ENCODE measurements around the gene CACNA2D2.

CACNA2D2 gene

GRCh38 chr3:50457988-50458387 is 45.4 kb downstream of the CACNA2D2 start:
- TF ChIP-seq KLF9 (tag by site-specific recombination; IDR thresholded peaks at IDR 0.05; ENCODE audit: low read depth) (no peak), TSHZ1 (tag by site-specific recombination; IDR thresholded peaks at IDR 0.05; ENCODE audit: borderline replicate concordance) (no peak), YY1 (tag by site-specific recombination; IDR thresholded peaks at IDR 0.05) (no peak)
- ChIA-PET POLR2A (no interaction called here), CTCF (interaction anchor here (0.7 kb wide), 1 partner anchor 85 kb away, joined by 3 read pairs; no protein-coding TSS in a partner anchor)
- no peak overlapping the region for H3K27ac ChIP-seq (ENCODE audit: extremely low read depth, low read depth, low read length)
- no peaks in the 10 kb centered on the region for H3K9me3 ChIP-seq (ENCODE audit: control insufficient read depth, insufficient read depth, low read depth, low read length)
- no peaks in the 10 kb centered on the region for H3K36me3 ChIP-seq (ENCODE audit: control insufficient read depth in 2 of 2, insufficient read depth in 1 of 2, low read length in 2 of 2)
- H3K4me1 ChIP-seq (ENCODE audit: control insufficient read depth, insufficient read depth, low read length), result no peaks in the 10 kb centered on the region
- H3K4me3 ChIP-seq (ENCODE audit: low read depth, low read length), result no peak overlapping the region

GRCh38 chr3:50455161-50456018 is 48.0 kb downstream of the CACNA2D2 start:
- no peak overlapping the region for H3K4me3 ChIP-seq (ENCODE audit: low read depth, low read length)
- TF ChIP-seq ZSCAN23 (tag by site-specific recombination; IDR thresholded peaks at IDR 0.05) (no peak), ZNF23 (tag by site-specific recombination; IDR thresholded peaks at IDR 0.05; ENCODE audit: borderline replicate concordance) (no peak), ZNF274 (IDR thresholded peaks at IDR 0.05; ENCODE audit: low read length) (no peak), ZNF274 (tag by site-specific recombination; IDR thresholded peaks at IDR 0.05; ENCODE audit: borderline replicate concordance) (no peak), ZNF132 (tag by site-specific recombination; IDR thresholded peaks at IDR 0.05; ENCODE audit: borderline replicate concordance) (no peak), GFI1B (tag by site-specific recombination; IDR thresholded peaks at IDR 0.05) (no peak), ATF2 (tag by site-specific recombination; IDR thresholded peaks at IDR 0.05; ENCODE audit: low read depth) (no peak)
- no peaks in the 10 kb centered on the region for H3K36me3 ChIP-seq (ENCODE audit: control insufficient read depth in 2 of 2, insufficient read depth in 1 of 2, low read length in 2 of 2)
- H3K4me1 ChIP-seq (ENCODE audit: control insufficient read depth, insufficient read depth, low read length), result no peaks in the 10 kb centered on the region
- ChIA-PET CTCF (no interaction called here), POLR2A (no interaction called here)
- H3K9me3 ChIP-seq (ENCODE audit: control insufficient read depth, insufficient read depth, low read depth, low read length), result no peaks in the 10 kb centered on the region
- H3K27ac ChIP-seq (ENCODE audit: extremely low read depth, low read depth, low read length), result no peak overlapping the region

GRCh38 chr3:50454481-50455070 is 48.9 kb downstream of the CACNA2D2 start:
- H3K36me3 ChIP-seq (ENCODE audit: control insufficient read depth in 2 of 2, insufficient read depth in 1 of 2, low read length in 2 of 2), result no peaks in the 10 kb centered on the region
- POLR2A ChIA-PET, result no interaction called here
- no peak overlapping the region for H3K27ac ChIP-seq (ENCODE audit: extremely low read depth, low read depth, low read length)
- H3K9me3 ChIP-seq (ENCODE audit: control insufficient read depth, insufficient read depth, low read depth, low read length), result no peaks in the 10 kb centered on the region
- no peak overlapping the region for H3K4me3 ChIP-seq (ENCODE audit: low read depth, low read length)
- no peaks in the 10 kb centered on the region for H3K4me1 ChIP-seq (ENCODE audit: control insufficient read depth, insufficient read depth, low read length)
- CTCF ChIA-PET, result no interaction called here
- no peak for TF ChIP-seq ZNF449 (tag by site-specific recombination; IDR thresholded peaks at IDR 0.05)
- TF ChIP-seq TRIM28 (IDR thresholded peaks at IDR 0.05; ENCODE audit: borderline replicate concordance, low read length), result no peak
- TF ChIP-seq KLF8 (tag by site-specific recombination; IDR thresholded peaks at IDR 0.05), result no peak
- TF ChIP-seq MZF1 (tag by site-specific recombination; IDR thresholded peaks at IDR 0.05; ENCODE audit: borderline replicate concordance), result no peak
- TF ChIP-seq ZNF416 (tag by site-specific recombination; IDR thresholded peaks at IDR 0.05), result no peak
- no peak for TF ChIP-seq AEBP2 (tag by site-specific recombination; IDR thresholded peaks at IDR 0.05; ENCODE audit: borderline replicate concordance)
- TF ChIP-seq SCRT1 (tag by site-specific recombination; IDR thresholded peaks at IDR 0.05; ENCODE audit: borderline replicate concordance), result no peak
- TF ChIP-seq ZNF174 (tag by site-specific recombination; IDR thresholded peaks at IDR 0.05), result no peak
- no peak for TF ChIP-seq ZBTB20 (tag by site-specific recombination; IDR thresholded peaks at IDR 0.05)
- no peak for TF ChIP-seq SCRT2 (tag by site-specific recombination; IDR thresholded peaks at IDR 0.05)
- no peak for TF ChIP-seq ZNF362 (tag by site-specific recombination; IDR thresholded peaks at IDR 0.05)

All from HEK293 (cell line).